Hematopoietic multipotent progenitor cell treated with erythropoietin and hydrocortisone succinate and interleukin-3 and kit ligand, for 4 days (in vitro differentiated cells): ENCODE measurements around the gene FAM209A.
"Not testable (repeated sequence)": the region's sequence is repeated elsewhere in the genome, so short reads cannot be mapped to it uniquely, and the experiment has no call there.

Experiments
- DNase-seq: peaks from one replicate; pipeline ENCODE4 v3.0.0-alpha.2; 2015

Gene FAM209A

GRCh38 chr20:56542489-56543030, 18.0 kb downstream of the FAM209A start:
- no peak for DNase-seq

GRCh38 chr20:56551571-56551970, 27.0 kb downstream of the FAM209A start:
- DNase-seq: no peak

- no peak for DNase-seq
Observed at GRCh38 chr20:56552911-56553629, 28.5 kb downstream of the FAM209A start.

- peak; percentile 64 for DNase-seq
Observed at GRCh38 chr20:56554869-56555268, 30.3 kb downstream of the FAM209A start.

- DNase-seq: no peak
Observed at GRCh38 chr20:56558968-56559367, 34.4 kb downstream of the FAM209A start.

- not testable (repeated sequence) for DNase-seq
Observed at GRCh38 chr20:56564526-56564925, 40.0 kb downstream of the FAM209A start.

GRCh38 chr20:56565511-56565910, 41.0 kb downstream of the FAM209A start:
- no peak for DNase-seq

GRCh38 chr20:56566621-56567020, 42.1 kb downstream of the FAM209A start:
- DNase-seq: peak; percentile 10

GRCh38 chr20:56570832-56571231, 46.3 kb downstream of the FAM209A start:
- DNase-seq: no peak

GRCh38 chr20:56572172-56572571, 47.6 kb downstream of the FAM209A start:
- DNase-seq: no peak

GRCh38 chr20:56573986-56574385, 49.4 kb downstream of the FAM209A start:
- DNase-seq: no peak

- no peak for DNase-seq
Observed at GRCh38 chr20:56574531-56575142, 50.1 kb downstream of the FAM209A start.

GRCh38 chr20:56575157-56575556, 50.6 kb downstream of the FAM209A start:
- no peak for DNase-seq
